GM19240 (cell line): ENCODE results near the gene TSC22D3.
"Not testable (repeated sequence)": the region's sequence is repeated elsewhere in the genome, so short reads cannot be mapped to it uniquely, and the experiment has no call there.

Experiments
- DNase-seq: peaks from one replicate; pipeline ENCODE4 v3.0.0; 2011; ENCODE audit warnings: low spot score; ENCODE audit not compliant: insufficient read length

The TSC22D3 gene

DNA sequence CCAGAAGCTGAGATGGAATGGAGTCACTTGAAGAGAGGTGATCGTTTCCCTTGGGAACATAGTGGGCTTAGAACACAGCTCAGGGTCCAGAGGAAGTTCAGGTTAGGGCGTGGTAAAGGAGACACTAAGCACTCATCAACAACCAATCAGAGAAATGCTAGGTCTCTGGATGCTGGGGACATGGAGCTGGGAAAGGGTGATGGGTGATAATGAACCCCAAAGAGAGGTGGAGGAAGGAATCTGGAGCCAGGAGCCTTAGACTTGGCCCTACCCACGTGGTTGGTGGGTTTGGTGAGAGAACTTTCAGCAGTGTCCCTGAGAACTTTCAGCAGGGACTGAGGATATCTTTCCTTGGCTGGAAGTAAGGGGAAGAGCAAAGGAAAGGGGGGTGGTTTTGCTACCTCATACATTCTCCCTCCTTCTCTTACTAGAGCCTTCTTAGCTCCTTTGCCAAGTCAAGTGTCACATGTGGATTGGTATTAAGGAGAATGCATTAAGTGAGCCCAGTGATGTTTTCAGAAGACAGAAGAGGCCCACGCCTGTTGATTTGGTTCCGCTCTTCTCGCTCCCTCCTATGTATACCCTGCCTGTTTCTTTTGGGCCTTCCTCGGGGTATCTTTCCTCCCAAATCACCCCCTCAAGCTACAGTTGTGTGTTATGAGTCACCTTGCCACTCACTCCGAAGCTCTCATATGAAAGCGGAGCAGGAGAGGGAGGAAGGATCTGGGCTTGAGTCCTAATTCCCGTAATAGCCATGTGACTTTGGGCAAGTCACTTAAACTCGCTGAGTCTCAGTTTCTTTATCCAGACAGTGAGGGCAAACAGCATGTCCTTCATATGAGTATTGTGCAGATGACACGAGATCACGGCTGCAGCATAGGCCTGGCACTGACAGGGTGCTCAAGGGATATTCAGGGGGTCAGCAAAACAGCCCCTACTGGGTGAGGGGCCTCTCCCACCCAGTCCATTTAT is 63.1 kb downstream of the TSC22D3 start:
- no peak for DNase-seq

- DNase-seq: no peak
Measured at GRCh38 chrX:107711521-107712181, 63.9 kb downstream of the TSC22D3 start.

DNA sequence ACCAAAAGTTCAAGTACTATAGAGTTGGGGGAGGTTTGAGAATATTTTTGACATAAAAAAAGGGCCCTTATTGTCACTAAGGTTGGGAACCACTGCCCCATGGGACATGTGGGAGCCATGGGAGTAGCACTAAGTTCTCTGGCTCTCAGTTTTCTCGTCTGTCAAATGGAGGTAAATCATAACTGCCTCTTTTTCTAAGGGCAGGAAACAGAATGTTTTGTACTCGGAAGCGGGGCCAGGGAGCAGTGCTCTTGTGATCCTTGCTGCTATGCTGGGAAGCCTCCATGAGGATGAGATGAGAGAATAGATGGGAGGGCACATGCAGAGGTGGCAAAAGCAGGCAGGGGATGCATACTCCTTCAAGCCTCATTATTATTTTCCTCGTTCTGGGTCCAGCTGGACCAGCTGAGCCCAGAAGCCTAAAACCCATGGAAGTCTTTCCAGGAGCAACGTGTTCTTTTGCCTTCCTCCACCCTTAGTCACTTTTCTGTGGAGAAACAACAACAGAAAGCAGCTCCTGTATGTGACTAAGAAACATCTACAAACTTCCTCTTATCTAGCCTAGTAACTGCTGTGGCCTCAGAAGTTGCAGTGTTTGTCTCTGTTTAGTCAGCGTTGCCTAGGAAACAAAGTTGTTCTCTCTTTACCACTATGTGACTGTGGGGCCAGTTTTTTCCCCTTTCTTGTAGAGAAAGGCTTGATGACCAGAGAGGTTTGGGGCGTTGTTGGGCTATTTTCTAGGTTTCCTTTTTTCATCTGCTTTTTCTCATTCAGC is 64.8 kb downstream of the TSC22D3 start:
- DNase-seq: peak; percentile 46

- DNase-seq: no peak
Measured at GRCh38 chrX:107709266-107709806, 66.3 kb downstream of the TSC22D3 start.

- DNase-seq: no peak
Measured at GRCh38 chrX:107708762-107709161, 66.8 kb downstream of the TSC22D3 start.

GRCh38 chrX:107707866-107708265 is 67.7 kb downstream of the TSC22D3 start:
- no peak for DNase-seq

GRCh38 chrX:107706309-107706708 is 69.3 kb downstream of the TSC22D3 start:
- no peak for DNase-seq

DNA sequence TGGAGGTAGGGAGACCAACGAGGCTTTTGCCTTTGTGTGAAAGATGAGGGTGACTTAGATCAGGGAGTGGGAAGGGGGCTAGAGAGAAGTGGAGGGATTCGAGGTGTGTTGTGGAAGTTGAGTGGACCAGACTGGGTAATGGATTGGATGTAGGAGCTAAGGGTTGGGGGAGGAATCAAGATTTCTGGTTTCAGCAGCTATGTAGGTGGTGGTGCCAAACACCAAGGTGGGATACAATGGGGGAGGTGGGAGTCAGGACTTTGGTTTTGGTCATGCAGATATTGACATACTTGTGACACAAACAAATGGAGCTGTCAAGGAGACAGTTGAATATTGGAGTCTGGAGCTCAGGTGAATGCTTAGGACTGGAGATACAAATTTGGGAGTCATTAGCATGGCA is 71.0 kb downstream of the TSC22D3 start:
- DNase-seq: no peak

GRCh38 chrX:107704181-107704580 is 71.4 kb downstream of the TSC22D3 start:
- DNase-seq: no peak

- DNase-seq: no peak
Measured at GRCh38 chrX:107701493-107702121, 74.0 kb downstream of the TSC22D3 start.

DNA sequence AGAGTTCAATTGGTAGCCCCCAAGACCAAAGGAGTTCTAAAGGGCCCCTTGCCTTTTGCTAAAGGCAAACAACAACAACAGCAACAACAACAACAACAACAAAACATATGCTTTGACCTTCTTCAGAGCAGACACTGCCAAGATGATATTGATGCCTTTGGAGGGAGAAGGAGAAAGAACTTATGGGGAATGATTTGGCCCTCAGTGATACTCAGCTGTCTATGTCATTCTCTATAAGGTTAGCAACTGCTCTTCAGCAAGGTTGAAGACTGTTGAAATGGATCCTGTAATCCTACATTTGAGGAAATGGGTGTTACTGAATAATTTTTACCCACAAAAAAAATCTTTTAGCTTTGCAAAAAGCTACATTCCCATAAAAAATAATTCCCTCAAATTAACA is 74.8 kb downstream of the TSC22D3 start:
- no peak for DNase-seq

DNA sequence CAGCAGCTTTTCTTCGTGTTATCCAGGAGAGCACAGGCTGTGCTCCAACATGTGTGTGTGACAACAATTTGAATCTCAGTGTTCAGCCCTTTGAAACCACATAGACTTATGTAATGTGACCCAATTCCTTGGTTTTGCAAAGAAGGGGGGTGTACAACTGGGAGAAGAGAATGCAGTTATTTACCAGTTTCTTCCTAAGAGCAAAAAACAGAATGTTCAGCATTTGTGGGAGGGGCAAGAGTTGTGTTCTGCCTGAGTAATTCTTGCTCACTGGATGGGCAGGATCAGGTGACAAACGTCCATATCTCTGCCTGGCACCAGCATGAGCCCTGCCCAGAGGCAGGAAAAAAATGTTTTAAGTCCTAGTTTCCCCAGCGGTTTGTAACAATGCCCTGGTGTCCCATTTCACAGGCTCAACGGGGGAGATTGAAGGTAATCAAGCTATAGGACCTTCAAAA is 75.2 kb downstream of the TSC22D3 start:
- no peak for DNase-seq

- DNase-seq: no peak
Measured at GRCh38 chrX:107699616-107700015, 76.0 kb downstream of the TSC22D3 start.

GRCh38 chrX:107691024-107691448 is 84.6 kb downstream of the TSC22D3 start:
- DNase-seq: no peak

GRCh38 chrX:107687445-107687844 is 88.1 kb downstream of the TSC22D3 start:
- no peak for DNase-seq

DNA sequence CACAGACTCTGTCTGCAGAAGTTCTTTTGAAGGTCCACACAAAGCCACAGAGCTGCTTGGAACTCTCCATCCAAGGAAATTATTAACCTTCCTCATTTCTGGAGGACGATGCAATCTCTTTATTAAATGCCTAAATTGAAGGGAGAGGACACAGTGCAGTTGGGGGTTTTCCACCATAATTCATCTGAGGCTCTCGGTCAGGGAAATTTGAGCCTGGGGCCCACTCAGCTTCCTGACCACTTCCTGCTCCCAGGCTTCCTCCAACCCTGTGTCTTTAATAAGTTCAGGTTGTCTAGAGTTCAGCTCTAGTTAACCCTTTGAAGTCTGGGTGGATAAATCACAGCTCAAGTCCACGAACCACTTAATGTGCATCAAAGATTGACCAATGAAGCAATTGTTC is 88.8 kb downstream of the TSC22D3 start:
- no peak for DNase-seq

DNA sequence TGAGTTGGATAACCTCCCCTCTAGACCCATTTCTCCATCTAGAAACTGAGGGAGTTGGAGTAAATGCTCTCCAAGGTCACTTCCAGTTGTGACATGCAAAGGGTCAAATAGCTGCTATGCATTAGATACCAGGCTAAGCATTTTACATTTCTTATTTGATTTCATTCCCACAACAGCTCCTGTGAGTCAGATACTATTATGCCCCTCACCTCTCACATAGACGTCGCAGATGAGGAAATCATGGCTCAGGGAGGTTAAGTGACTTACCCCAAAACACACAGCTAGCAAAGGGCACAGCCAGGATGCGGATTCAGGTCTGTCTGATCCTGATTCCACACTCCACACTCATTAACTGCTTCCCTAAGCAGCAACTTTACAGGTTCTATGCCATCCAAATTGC is 89.6 kb downstream of the TSC22D3 start:
- DNase-seq: no peak

- not testable (repeated sequence) for DNase-seq
Measured at GRCh38 chrX:107685586-107685985, 90.0 kb downstream of the TSC22D3 start.

GRCh38 chrX:107684956-107685385 is 90.6 kb downstream of the TSC22D3 start:
- DNase-seq: no peak

- DNase-seq: no peak
Measured at GRCh38 chrX:107683931-107684330, 91.7 kb downstream of the TSC22D3 start.
